HEK293 (cell line): Measurements from ENCODE around the gene STOML1.

Experiments
- BCL11A ChIP-seq: fragments of 450-650 bp; formaldehyde crosslinking; IDR thresholded peaks from 2 replicates; pipeline ENCODE4 v1.5.1; 2016; ENCODE audit warnings: low read depth, missing biosample characterization, missing genetic modification characterization
- HOXC10 ChIP-seq: sonication (generic); formaldehyde crosslinking; IDR thresholded peaks from 2 replicates; pipeline ENCODE4 v1.8.1; 2023; ENCODE audit warnings: mild to moderate bottlenecking, missing genetic modification reagents
- YY1 ChIP-seq: fragments of 450-650 bp; formaldehyde crosslinking; IDR thresholded peaks from 2 replicates; pipeline ENCODE4 v1.5.1; 2018; ENCODE audit warnings: missing biosample characterization, missing genetic modification characterization
- ZBTB21 ChIP-seq: fragments of 450-650 bp; formaldehyde crosslinking; IDR thresholded peaks from 2 replicates; pipeline ENCODE4 v1.5.1; 2017; ENCODE audit warnings: missing biosample characterization, missing genetic modification characterization
- ZNF133 ChIP-seq: fragments of 450-650 bp; formaldehyde crosslinking; IDR thresholded peaks from 2 replicates; pipeline ENCODE4 v1.5.1; 2016; ENCODE audit warnings: missing biosample characterization, missing genetic modification characterization
- ZNF239 ChIP-seq: fragments of 450-650 bp; formaldehyde crosslinking; IDR thresholded peaks from 2 replicates; pipeline ENCODE4 v1.5.1; 2016; ENCODE audit warnings: missing biosample characterization, missing genetic modification characterization
- TF ChIP-seq, protein P1 (sequence below): fragments of 450-650 bp; formaldehyde crosslinking; IDR thresholded peaks from 2 replicates; pipeline ENCODE4 v1.5.1; 2016; ENCODE audit warnings: missing biosample characterization, missing genetic modification characterization
- TF ChIP-seq, protein P2 (sequence below): fragments of 450-650 bp; formaldehyde crosslinking; optimal IDR thresholded peaks from 2 replicates; pipeline ENCODE3; 2016; ENCODE audit warnings: missing biosample characterization, mild to moderate bottlenecking, missing genetic modification characterization
- TF ChIP-seq, protein P3 (sequence below): fragments of 450-650 bp; formaldehyde crosslinking; IDR thresholded peaks from 2 replicates; pipeline ENCODE4 v1.5.1; 2016; ENCODE audit warnings: missing biosample characterization, missing genetic modification characterization
- TF ChIP-seq, protein P4 (sequence below): fragments of 450-650 bp; formaldehyde crosslinking; IDR thresholded peaks from 2 replicates; pipeline ENCODE4 v1.5.1; 2016; ENCODE audit warnings: missing biosample characterization, missing genetic modification characterization, low read depth

DNA sequence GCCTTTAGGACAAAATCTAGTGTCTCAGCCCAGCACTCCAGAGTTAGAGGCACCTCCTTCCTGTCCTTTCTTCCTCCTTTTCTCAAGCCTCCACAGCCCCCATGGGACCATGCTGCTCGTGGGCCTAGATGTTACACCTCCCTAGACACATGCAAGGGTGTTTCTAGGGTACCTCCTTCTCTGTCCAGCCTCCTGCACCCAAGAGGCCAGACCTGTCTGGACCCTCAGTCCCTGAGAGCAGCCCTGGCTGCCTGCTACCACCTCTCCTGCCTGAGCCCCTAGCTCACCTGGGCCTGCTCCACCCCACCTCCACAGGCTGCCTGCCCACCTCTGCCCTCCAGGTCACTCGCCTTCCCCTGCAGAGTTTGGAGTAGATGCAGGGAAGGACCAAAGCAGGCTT is 60.7 kb downstream of the STOML1 start:
- TF ChIP-seq, protein P1, sequence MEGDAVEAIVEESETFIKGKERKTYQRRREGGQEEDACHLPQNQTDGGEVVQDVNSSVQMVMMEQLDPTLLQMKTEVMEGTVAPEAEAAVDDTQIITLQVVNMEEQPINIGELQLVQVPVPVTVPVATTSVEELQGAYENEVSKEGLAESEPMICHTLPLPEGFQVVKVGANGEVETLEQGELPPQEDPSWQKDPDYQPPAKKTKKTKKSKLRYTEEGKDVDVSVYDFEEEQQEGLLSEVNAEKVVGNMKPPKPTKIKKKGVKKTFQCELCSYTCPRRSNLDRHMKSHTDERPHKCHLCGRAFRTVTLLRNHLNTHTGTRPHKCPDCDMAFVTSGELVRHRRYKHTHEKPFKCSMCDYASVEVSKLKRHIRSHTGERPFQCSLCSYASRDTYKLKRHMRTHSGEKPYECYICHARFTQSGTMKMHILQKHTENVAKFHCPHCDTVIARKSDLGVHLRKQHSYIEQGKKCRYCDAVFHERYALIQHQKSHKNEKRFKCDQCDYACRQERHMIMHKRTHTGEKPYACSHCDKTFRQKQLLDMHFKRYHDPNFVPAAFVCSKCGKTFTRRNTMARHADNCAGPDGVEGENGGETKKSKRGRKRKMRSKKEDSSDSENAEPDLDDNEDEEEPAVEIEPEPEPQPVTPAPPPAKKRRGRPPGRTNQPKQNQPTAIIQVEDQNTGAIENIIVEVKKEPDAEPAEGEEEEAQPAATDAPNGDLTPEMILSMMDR: no peak
- TF ChIP-seq BCL11A (tag by site-specific recombination) (no peak), HOXC10 (no peak), YY1 (tag by site-specific recombination) (no peak), ZNF239 (tag by site-specific recombination) (no peak), ZNF133 (tag by site-specific recombination) (no peak), ZBTB21 (no peak)
- TF ChIP-seq, protein P2, sequence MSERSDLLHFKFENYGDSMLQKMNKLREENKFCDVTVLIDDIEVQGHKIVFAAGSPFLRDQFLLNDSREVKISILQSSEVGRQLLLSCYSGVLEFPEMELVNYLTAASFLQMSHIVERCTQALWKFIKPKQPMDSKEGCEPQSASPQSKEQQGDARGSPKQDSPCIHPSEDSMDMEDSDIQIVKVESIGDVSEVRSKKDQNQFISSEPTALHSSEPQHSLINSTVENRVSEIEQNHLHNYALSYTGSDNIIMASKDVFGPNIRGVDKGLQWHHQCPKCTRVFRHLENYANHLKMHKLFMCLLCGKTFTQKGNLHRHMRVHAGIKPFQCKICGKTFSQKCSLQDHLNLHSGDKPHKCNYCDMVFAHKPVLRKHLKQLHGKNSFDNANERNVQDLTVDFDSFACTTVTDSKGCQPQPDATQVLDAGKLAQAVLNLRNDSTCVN (tag by site-specific recombination): no peak
- TF ChIP-seq, protein P3, sequence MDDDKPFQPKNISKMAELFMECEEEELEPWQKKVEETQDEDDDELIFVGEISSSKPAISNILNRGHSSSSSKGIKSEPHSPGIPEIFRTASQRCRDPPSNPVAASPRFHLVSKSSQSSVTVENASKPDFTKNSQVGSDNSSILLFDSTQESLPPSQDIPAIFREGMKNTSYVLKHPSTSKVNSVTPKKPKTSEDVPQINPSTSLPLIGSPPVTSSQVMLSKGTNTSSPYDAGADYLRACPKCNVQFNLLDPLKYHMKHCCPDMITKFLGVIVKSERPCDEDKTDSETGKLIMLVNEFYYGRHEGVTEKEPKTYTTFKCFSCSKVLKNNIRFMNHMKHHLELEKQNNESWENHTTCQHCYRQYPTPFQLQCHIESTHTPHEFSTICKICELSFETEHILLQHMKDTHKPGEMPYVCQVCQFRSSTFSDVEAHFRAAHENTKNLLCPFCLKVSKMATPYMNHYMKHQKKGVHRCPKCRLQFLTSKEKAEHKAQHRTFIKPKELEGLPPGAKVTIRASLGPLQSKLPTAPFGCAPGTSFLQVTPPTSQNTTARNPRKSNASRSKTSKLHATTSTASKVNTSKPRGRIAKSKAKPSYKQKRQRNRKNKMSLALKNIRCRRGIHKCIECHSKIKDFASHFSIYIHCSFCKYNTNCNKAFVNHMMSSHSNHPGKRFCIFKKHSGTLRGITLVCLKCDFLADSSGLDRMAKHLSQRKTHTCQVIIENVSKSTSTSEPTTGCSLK (tag by site-specific recombination): no peak
- TF ChIP-seq, protein P4, sequence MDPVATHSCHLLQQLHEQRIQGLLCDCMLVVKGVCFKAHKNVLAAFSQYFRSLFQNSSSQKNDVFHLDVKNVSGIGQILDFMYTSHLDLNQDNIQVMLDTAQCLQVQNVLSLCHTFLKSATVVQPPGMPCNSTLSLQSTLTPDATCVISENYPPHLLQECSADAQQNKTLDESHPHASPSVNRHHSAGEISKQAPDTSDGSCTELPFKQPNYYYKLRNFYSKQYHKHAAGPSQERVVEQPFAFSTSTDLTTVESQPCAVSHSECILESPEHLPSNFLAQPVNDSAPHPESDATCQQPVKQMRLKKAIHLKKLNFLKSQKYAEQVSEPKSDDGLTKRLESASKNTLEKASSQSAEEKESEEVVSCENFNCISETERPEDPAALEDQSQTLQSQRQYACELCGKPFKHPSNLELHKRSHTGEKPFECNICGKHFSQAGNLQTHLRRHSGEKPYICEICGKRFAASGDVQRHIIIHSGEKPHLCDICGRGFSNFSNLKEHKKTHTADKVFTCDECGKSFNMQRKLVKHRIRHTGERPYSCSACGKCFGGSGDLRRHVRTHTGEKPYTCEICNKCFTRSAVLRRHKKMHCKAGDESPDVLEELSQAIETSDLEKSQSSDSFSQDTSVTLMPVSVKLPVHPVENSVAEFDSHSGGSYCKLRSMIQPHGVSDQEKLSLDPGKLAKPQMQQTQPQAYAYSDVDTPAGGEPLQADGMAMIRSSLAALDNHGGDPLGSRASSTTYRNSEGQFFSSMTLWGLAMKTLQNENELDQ (tag by site-specific recombination): no peak
